Endometrium (tissue), 2 donors: Measurements from ENCODE around the gene TBC1D1.
"Not testable (repeated sequence)": the region's sequence is repeated elsewhere in the genome, so short reads cannot be mapped to it uniquely, and the experiment has no call there.

Source experiments
- FAIRE-seq: peaks from 2 replicates; lab custom pipeline; 2012; peaks lifted over from hg19 to GRCh38; lab: Jason Lieb, UNC
- donor health status: control.
- donor health status: control.

Gene TBC1D1

GRCh38 chr4:37968747-37969146 is 77.9 kb downstream of the TBC1D1 start:
- no peak for FAIRE-seq

DNA sequence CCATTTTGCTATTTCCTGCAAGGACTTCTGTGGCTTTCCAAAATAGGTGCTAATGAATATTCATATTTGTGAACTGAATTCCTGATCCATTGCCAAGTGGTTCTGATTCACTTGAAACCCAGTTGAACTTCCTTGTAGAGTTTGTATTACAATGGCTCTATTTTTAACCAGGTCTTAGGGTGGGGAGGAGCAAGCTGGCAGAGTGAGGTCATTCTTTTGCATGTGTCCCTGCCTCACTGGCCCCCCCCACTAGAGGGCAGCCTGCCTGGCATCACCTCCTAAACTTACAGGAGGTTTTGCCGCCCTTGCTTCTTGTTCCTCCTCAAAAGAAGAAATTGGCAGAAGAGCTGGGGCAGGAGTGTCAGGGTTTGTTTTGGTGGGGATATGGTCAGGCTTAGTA is 79.8 kb downstream of the TBC1D1 start:
- no peak for FAIRE-seq

GRCh38 chr4:37971202-37971601 is 80.3 kb downstream of the TBC1D1 start:
- FAIRE-seq, result no peak

DNA sequence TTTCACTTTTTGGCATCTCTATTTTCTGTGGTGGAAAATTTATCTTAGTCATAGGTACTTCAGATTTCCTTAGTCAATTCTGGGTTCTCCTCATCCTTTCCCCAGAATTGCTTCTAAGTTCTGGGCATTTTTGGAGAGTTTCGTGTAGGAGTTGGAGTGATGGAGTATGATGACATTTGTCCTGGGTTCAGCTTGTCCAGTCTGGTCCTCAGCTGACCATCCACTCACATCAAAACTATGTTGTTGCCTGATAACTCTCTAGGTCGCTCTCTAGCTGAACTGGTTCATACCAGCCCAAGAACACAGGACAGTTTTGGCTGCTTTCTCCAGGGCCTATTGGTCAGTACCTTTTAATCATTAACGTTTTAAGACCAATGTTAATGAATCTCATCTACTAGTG is 82.6 kb downstream of the TBC1D1 start:
- FAIRE-seq, result no peak

- FAIRE-seq, result not testable (repeated sequence)
Measured at GRCh38 chr4:37975321-37975822, 84.5 kb downstream of the TBC1D1 start.

- FAIRE-seq, result no peak
Measured at GRCh38 chr4:37976507-37976906, 85.6 kb downstream of the TBC1D1 start.

DNA sequence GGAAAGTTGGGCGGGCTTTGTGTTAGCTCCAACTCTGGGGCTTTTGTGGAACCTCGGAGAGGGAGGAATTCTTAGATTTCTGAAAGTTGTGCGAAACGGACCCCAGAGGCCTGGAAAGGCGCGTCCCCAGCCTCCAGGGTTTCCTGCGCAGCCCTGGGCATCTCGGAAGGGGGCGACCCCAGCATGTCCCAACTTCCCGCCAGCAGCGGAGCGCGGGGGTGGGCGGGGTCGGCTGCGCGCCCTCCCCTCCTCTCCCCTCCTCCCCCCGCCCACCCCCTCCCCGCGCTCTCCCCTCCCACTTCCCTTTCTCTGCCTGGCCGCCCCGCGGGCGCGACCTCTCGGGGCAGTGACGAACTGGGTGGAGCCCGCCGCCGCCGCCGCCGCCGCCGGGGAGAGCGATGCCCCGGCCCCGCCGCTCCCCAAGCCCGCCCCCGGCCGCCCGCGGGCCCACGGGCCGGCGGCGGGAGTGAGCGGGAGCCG is 86.1 kb downstream of the TBC1D1 start:
- FAIRE-seq, result no peak

- FAIRE-seq, result no peak
Measured at GRCh38 chr4:37977471-37978247, 86.8 kb downstream of the TBC1D1 start.

DNA sequence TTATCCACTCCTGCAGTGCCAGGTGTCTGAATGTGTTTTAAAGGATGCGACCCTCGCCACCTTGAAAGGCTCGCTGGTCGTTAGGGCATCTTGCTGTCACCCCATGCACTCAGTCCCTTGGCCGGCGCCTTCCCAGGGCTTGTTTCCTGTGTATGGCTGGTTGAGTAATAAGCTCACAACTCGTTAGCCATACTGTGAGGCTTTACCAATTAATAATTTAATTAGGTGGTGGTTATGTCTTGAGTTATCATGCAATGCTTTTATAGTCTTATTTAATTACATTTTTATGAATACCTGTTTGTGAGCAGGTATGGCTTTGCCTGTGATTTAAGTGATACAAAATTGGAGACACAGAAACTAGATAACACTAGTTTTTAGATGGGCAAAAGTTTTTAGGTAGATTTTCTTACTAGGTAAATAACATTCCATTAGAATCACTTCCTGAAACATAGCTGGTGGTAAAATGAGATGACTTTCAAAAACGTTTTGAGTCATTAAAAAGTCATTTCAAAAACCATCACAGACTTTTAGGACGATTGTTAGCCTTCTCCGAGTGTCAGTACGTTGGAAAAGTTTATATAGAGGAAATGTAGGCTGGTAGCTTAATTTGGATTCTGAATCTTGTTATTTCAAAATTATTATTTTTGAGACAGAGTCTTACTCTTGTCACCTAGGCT is 87.5 kb downstream of the TBC1D1 start:
- no peak for FAIRE-seq

GRCh38 chr4:37980246-37980645 is 89.4 kb downstream of the TBC1D1 start:
- no peak for FAIRE-seq

DNA sequence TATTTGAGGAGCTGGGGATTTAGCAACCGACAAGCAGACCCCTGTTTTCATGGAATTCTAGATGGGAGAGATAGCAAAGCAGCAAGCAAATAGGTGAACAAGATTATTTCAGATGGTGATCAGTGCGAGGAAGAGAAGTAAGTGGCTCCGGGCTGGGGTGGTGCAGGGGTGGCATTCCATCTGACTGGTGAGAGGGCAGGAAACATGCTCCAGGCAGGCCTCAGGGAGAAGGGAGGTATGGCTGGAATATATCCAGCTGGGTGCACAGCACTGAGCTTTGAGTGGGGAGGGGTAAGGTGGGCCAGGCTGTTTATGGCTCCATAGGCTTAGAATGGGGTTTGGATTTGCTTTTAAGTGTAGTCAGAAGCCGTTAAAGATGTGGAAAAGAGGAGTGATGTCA is 90.5 kb downstream of the TBC1D1 start:
- no peak for FAIRE-seq

DNA sequence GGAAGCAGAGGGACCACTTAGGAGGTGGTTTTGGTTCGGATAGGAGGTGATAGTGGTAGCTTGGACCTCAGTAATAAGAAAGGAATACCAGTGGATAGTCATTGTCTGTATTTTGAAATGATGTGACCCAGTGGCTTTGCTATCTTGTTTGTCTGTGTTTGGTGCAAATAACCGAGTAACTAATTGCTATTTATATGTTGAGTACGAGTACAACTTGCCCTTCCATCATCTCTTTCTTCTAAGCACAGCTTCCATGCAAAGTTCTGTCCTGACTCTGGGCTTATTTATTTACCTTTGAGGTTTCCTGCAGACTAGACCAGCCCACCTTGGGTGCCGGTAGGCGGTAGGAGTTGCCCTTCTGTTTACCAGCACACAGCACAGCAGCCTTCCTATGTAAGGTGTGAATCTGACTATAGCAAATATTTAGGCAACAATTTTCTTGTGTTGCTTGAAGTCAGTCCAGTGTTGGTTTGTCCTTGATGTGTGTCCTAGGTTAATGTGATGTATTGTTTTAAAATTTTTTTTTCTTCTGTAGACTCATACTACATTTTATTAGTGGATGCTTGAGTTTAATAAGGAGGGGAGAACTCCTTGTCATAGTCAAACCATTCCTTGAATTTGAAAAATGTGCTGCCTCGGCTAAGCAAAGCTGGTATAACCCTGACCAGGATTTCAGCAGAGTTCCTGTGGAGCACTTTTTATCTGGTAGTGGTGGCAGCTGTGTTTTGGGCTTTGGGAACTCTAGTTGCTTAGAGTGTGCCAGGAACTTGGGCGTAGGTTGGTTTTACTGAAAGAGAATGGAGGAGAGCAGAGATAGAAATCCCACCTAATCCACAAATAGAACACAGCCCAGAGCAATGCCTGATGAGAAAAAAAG is 91.2 kb downstream of the TBC1D1 start:
- FAIRE-seq, result no peak

DNA sequence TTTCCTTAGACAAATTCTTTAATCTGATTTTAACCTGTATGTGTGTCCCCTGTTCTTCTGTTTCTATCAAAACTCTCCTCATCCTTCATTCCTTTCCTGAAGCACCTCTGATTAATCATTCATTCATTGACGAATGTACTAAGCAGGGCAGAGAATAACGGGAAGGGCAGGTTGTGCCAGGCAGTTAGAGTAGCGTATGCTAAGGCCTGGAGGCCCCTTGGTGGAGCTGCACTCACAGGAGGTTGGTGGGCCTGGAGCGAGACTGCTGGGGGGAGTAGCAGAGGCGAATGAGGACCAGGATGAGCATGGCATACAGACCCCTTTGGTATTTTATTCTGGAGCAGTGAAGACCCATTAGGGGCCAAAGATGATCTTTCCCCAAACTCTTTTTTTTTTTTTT is 91.9 kb downstream of the TBC1D1 start:
- no peak for FAIRE-seq

- no peak for FAIRE-seq
Measured at GRCh38 chr4:37983951-37984350, 93.1 kb downstream of the TBC1D1 start.

DNA sequence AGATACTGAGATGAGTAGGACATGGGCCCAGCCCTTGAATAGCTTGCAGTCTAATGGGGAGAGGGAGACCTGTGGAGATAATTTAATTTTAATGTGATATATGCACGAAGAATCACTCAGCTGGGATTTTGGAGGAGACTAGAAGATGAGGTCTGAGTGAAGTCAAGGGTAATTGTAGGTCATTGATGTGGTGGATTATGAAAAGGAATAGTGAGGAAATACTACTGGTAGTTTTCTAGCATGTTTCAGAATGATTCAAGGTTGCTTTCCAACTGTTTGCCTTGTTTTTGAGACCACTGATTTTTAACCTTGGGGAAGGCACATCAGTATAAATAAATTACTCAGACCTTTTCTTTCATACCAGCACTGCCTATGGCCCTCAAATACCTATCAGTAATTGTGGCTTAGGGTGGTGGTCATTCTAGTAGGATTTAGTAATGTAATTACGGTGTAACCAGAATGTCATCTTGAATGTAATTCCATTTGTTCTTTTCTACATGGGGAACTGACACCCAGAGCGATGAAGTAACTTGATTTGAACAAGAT is 94.9 kb downstream of the TBC1D1 start:
- no peak for FAIRE-seq

- FAIRE-seq, result no peak
Measured at GRCh38 chr4:37988670-37989069, 97.8 kb downstream of the TBC1D1 start.

GRCh38 chr4:37989398-37990260 is 98.7 kb downstream of the TBC1D1 start:
- no peak for FAIRE-seq

GRCh38 chr4:37990731-37991245 is 99.9 kb downstream of the TBC1D1 start:
- no peak for FAIRE-seq

- FAIRE-seq, result no peak
Measured at GRCh38 chr4:37991623-37992410, 100.9 kb downstream of the TBC1D1 start.

DNA sequence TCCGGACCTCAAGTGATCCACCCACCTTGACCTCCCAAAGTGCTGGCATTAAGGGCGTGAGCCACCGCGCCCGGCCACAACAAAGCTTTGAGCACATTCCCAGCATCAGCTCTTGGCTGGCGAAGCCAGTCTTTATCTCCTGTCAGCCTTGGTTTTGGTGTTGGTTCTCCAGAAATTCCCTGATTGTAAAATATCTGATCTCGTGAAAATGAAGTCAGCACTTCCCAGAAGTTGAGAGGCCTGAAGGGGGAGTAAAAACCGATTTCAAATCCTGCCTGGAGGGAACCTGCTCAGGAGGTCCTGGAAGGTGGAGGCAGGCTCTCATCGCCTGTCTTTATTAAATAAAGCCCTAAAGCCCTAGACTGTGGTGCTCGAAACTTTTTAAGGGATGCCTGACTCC is 102.9 kb downstream of the TBC1D1 start:
- FAIRE-seq, result no peak
